Vagina (tissue), 2 donors: ENCODE measurements around the gene ACTRT2. TPM values are rescaled to one million over a fixed set of nuclear protein-coding genes. Genes with fewer than 3 reads are reported as not detected.

ENCODE experiments used
- DNase-seq, 2 donors: peaks; one replicate each; pipeline ENCODE4 v3.0.0-alpha.2; 2017; ENCODE audit errors: extremely low spot score in 2 of 2
- H3K27ac ChIP-seq: fragments of 200-600 bp; sonication (generic); one replicate; pipeline ENCODE4 v1.5.1; 2019
- H3K27me3 ChIP-seq: fragments of 200-600 bp; sonication (generic); one replicate; pipeline ENCODE4 v1.5.1; 2019
- H3K36me3 ChIP-seq, 2 donors: fragments of 200-600 bp; sonication (generic); one replicate each; pipeline ENCODE4 v1.5.1; 2017 to 2019
- H3K4me1 ChIP-seq: fragments of 200-600 bp; sonication (generic); one replicate; pipeline ENCODE4 v1.5.1; 2019
- H3K4me3 ChIP-seq, 2 donors: fragments of 200-600 bp; sonication (generic); 1 replicate in 1 of 2; 2 replicates in 1 of 2; pipeline ENCODE4 v1.5.1; 2016 to 2019
- H3K9me3 ChIP-seq: fragments of 200-600 bp; sonication (generic); one replicate; pipeline ENCODE4 v1.5.1; 2019
- POLR2A ChIP-seq, 2 donors: fragments of 450-650 bp; IDR thresholded peaks; one replicate each; pipeline ENCODE4 v1.6.1; 2017; ENCODE audit warnings: antibody characterized with exemption in 2 of 2, mild to moderate bottlenecking in 2 of 2, moderate library complexity in 2 of 2
- POLR2AphosphoS5 ChIP-seq, 2 donors: sonication (generic); formaldehyde crosslinking; IDR thresholded peaks; one replicate each; pipeline ENCODE4 v1.9.0; 2017; ENCODE audit warnings: antibody characterized with exemption in 2 of 2, mild to moderate bottlenecking in 2 of 2, low read depth in 1 of 2; ENCODE audit not compliant: insufficient read depth in 1 of 2
- intact Hi-C: fragments of 100-400 bp; cut with DNase I; formaldehyde crosslinking; loops from one replicate; pipeline ENCODE4 v1.15.1; 2023
- total RNA-seq: library from RNA; depleted of rRNA; stranded (reverse); fragments of >200 nt; gene quantifications from one replicate; pipeline ENCODE4 v1.2.3, GENCODE V29; 2016
- TF ChIP-seq, protein P1 (sequence below), 3 experiments: fragments of 450-650 bp in 2 of 3; fragments of 200-600 bp in 1 of 3; sonication (generic) in 1 of 3; IDR thresholded peaks; one replicate each; pipeline ENCODE4 v1.5.1; 2017 to 2019; ENCODE audit warnings: antibody characterized with exemption in 3 of 3, mild to moderate bottlenecking in 2 of 3, moderate library complexity in 2 of 3

The ACTRT2 gene
- total RNA-seq, 1 donor from 2014 or later, result not detected

DNA sequence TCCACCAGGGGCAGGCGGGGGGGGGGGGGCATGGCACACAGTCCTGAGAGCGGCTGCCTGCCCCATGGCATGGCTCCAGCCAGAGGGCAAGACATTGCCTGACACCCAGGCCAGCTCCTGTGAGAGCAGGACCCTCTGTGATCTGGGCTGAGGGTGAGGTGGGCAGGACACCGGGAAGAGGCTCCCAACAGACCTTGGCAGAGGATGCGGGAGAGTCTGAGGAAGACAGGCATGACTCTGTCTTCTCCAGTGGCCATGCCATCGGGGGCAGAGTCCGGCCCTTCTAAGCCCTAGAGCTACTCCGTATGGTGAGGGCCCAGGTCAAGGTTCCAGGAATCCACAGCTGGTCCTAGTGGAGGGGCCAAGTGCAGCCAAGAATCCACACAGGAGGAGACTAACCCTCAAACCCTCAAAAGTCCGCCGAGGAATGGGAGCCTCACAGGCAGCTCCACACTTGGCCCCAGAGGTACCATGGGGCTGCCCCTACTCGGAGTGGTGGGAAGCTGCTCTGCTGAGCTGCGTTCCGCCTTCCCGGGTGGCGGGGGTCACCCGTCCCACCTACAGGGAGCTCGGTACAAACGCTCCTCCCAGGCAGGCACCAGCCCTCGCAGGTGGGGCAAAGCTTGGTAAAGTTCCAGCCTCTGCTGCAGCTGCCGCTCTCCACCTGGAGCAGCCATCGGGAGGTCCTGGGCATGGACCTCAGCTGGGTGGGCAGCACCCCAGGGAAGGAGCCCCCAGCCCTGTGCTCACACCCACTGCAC, 6.5 kb downstream of the ACTRT2 start:
- Histone ChIP-seq H3K4me1 (no peaks in the 10 kb centered on the region), H3K9me3 (no peaks in the 10 kb centered on the region), H3K4me3 (no peak overlapping the region), H3K27me3 (no peaks in the 10 kb centered on the region), H3K36me3 (no peaks in the 10 kb centered on the region), H3K27ac (no peak overlapping the region)
- DNase-seq, result no peak
- TF ChIP-seq, protein P1, sequence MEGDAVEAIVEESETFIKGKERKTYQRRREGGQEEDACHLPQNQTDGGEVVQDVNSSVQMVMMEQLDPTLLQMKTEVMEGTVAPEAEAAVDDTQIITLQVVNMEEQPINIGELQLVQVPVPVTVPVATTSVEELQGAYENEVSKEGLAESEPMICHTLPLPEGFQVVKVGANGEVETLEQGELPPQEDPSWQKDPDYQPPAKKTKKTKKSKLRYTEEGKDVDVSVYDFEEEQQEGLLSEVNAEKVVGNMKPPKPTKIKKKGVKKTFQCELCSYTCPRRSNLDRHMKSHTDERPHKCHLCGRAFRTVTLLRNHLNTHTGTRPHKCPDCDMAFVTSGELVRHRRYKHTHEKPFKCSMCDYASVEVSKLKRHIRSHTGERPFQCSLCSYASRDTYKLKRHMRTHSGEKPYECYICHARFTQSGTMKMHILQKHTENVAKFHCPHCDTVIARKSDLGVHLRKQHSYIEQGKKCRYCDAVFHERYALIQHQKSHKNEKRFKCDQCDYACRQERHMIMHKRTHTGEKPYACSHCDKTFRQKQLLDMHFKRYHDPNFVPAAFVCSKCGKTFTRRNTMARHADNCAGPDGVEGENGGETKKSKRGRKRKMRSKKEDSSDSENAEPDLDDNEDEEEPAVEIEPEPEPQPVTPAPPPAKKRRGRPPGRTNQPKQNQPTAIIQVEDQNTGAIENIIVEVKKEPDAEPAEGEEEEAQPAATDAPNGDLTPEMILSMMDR (IDR thresholded peaks at IDR 0.05), result no peak
- no peak for TF ChIP-seq POLR2AphosphoS5 (IDR thresholded peaks at IDR 0.05; ENCODE audit: insufficient read depth in 1 of 2, low read depth in 1 of 2)
- no peak for TF ChIP-seq POLR2A (IDR thresholded peaks at IDR 0.05)
- intact Hi-C loops, result no loop called here

DNA sequence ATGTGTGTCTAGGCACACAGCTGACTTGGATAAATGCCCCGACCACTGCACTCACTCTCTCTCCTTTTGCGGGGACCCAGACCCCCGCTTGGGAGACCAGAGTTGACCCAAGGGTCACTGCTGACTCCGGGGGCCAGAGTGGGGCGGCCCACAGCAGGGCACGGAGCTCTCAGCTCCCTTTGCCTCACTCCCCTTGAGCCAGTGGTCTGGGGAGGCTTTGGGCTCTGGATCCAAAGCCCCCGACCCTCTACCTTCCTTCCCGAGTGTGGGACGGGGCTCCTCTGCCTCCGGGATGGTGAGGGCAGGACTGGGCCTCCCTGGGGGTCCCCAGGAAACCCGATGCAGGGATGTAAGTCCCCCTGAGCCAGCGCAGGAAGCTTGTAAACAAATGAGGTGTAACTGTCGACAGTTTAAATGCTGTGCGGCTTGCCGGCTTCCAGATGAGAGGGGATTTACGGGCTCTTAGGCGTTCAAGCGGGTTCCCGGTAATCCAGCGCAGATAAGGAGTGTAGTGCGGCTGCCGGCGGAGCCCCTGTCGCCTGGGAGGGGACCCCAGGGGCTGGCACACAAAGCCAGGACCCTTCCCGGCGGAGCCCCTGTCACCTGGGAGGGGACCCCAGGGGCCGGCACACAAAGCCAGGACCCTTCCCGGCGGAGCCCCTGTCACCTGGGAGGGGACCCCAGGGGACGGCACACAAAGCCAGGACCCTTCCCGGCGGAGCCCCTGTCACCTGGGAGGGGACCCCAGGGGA, 7.4 kb downstream of the ACTRT2 start:
- no peak overlapping the region for H3K27ac ChIP-seq
- no peak for DNase-seq
- H3K27me3 ChIP-seq, result no peaks in the 10 kb centered on the region
- H3K36me3 ChIP-seq, result no peaks in the 10 kb centered on the region
- intact Hi-C loops, result no loop called here
- no peak for TF ChIP-seq POLR2AphosphoS5 (IDR thresholded peaks at IDR 0.05; ENCODE audit: insufficient read depth in 1 of 2, low read depth in 1 of 2)
- TF ChIP-seq, protein P1 (IDR thresholded peaks at IDR 0.05), result no peak
- TF ChIP-seq POLR2A (IDR thresholded peaks at IDR 0.05), result no peak
- H3K9me3 ChIP-seq, result no peaks in the 10 kb centered on the region
- H3K4me3 ChIP-seq, result no peak overlapping the region
- H3K4me1 ChIP-seq, result no peaks in the 10 kb centered on the region

DNA sequence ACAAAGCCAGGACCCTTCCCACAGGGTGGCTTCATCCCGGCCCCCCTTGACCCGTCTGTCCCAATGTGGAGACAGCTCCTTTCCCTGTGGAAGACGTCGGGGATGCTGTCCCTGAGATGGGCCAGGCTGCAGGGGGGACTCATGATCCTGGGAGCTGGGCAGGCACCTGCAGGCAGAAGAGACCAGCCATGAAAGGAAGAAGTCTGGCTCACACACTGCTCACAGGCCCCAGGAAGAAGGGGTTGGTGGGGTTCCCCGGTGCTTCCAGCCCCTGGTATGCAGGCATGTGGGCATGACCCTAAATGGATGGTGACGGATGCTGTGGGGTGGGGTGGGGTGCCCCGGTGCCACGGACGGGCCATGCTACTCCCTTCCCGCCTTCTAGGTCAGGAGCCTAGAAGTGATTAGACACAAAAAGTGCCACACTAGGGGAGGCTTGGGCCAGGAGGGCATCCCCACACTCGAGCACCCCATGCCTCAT, 8.3 kb downstream of the ACTRT2 start:
- intact Hi-C loops, result no loop called here
- H3K36me3 ChIP-seq, result no peaks in the 10 kb centered on the region
- no peak overlapping the region for H3K4me3 ChIP-seq
- no peak overlapping the region for H3K27ac ChIP-seq
- no peak for DNase-seq
- TF ChIP-seq, protein P1 (IDR thresholded peaks at IDR 0.05), result no peak
- TF ChIP-seq POLR2AphosphoS5 (IDR thresholded peaks at IDR 0.05; ENCODE audit: insufficient read depth in 1 of 2, low read depth in 1 of 2), result no peak
- no peak for TF ChIP-seq POLR2A (IDR thresholded peaks at IDR 0.05)
- H3K4me1 ChIP-seq, result no peaks in the 10 kb centered on the region
- no peaks in the 10 kb centered on the region for H3K27me3 ChIP-seq
- H3K9me3 ChIP-seq, result no peaks in the 10 kb centered on the region

DNA sequence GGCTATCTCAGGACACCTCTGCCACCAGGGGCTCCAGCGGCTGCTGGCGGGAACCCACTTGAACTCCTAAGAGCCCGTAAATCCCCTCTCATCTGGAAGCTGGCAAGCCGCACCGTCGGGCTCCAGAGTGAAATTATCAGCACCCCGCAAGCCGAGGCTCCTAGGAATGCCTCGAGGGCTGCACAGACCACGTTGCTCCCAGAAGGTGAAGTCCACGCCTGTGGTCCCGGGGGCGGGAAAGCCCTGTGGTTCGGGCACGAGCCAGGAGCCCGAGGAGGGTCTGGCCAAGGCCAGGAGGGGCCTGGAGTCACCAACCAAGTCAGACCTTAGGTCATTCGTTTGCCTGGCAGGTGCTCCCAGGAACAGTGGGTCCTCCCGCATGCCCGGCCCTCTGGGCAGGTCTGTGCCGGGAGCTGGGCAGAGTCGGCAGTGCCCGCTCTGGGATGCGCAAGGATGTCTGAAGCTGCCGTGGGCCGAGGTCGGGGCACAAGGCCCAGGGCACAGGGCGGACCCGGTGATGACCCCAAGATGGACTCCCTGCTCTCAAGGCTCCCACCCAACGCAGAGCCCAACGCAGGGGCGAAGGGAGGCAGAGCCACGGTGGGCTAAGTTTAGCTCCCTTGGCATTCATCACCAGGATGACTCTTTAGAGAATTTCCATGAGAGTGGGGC, 8.9 kb downstream of the ACTRT2 start:
- no peak for DNase-seq
- intact Hi-C loops, result no loop called here
- Histone ChIP-seq H3K4me3 (no peak overlapping the region), H3K27ac (no peak overlapping the region), H3K36me3 (no peaks in the 10 kb centered on the region), H3K4me1 (no peaks in the 10 kb centered on the region), H3K9me3 (no peaks in the 10 kb centered on the region), H3K27me3 (no peaks in the 10 kb centered on the region)
- no peak for TF ChIP-seq POLR2AphosphoS5 (IDR thresholded peaks at IDR 0.05; ENCODE audit: insufficient read depth in 1 of 2, low read depth in 1 of 2)
- TF ChIP-seq POLR2A (IDR thresholded peaks at IDR 0.05), result no peak
- TF ChIP-seq, protein P1 (IDR thresholded peaks at IDR 0.05), result no peak
